ENCODE data around the gene SLC35G2. TPM values are rescaled to one million over a fixed set of nuclear protein-coding genes. Genes with fewer than 3 reads are reported as not detected.
A peak's percentile ranks its signal among the peaks of the same experiment; 100 is the strongest.

The SLC35G2 gene
- total RNA-seq, 4 donors from 2014 or later = 9.1 to 13.2 (median 11.8) TPM

DNA sequence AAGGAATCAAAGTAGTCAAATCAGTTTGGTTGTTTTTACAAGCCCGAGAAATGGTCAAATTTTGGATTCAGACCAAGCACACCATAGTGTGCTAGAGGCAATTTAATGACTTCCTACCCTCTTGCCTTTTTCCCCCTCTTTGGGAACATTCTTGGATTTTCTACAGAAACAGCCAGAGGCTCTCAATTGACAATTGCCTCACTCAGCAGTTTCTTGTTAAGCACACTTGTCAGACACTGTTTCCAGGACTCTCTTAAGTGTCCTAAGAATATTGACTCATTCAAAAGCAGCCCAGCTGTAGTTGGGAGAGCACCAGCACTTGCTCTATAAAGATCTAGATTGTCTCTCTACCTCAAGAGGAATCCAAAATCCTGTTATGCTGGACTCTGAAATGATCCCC is 1.5 kb upstream of the SLC35G2 start:
- no peak for TF ChIP-seq POLR2A (IDR thresholded peaks at IDR 0.05)
- TF ChIP-seq, protein P1, sequence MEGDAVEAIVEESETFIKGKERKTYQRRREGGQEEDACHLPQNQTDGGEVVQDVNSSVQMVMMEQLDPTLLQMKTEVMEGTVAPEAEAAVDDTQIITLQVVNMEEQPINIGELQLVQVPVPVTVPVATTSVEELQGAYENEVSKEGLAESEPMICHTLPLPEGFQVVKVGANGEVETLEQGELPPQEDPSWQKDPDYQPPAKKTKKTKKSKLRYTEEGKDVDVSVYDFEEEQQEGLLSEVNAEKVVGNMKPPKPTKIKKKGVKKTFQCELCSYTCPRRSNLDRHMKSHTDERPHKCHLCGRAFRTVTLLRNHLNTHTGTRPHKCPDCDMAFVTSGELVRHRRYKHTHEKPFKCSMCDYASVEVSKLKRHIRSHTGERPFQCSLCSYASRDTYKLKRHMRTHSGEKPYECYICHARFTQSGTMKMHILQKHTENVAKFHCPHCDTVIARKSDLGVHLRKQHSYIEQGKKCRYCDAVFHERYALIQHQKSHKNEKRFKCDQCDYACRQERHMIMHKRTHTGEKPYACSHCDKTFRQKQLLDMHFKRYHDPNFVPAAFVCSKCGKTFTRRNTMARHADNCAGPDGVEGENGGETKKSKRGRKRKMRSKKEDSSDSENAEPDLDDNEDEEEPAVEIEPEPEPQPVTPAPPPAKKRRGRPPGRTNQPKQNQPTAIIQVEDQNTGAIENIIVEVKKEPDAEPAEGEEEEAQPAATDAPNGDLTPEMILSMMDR (IDR thresholded peaks at IDR 0.05) = no peak
- intact Hi-C loops (cut with DNase I; ENCODE audit: low total_unique reads) = no loop called here
- no peak overlapping the region for H3K27ac ChIP-seq
- H3K36me3 ChIP-seq = no peaks in the 10 kb centered on the region
- H3K27me3 ChIP-seq = no peaks in the 10 kb centered on the region
- H3K4me3 ChIP-seq = no peak overlapping the region
- DNase-seq = no peak
- H3K9me3 ChIP-seq = no peaks in the 10 kb centered on the region
- H3K4me1 ChIP-seq = no peaks in the 10 kb centered on the region

DNA sequence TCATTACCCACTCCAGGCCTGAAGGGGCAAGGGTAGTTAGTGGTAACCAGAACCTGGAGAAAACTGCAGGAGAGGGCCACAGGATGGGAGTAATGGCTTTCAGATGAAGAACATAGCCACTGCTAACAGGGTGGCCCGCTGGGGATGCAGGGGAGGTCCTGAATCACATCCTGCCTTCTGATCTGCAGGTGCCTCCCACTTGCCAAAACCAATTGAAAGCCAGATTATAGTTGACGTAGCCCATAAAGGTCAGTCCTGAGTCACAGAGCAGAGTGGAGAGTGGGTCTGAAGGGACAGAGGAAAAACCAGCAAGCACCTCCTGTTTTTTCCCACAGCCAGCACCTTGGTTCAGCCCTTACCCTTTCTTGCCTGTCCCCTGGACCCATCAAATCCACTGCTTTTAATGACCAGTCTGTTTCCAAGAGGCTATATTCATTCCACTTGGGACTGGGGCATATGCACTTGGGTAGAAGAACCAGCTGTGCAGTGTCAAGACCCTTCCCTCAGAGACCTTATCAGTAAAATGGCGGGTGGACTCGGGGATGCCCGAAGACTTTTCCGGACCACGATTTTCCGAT is 646 bp upstream of the SLC35G2 start:
- no peaks in the 10 kb centered on the region for H3K4me1 ChIP-seq
- peak overlapping the region; percentile 74 to 77 for H3K27ac ChIP-seq
- peak overlapping the region; percentile 44 to 61 for H3K4me3 ChIP-seq
- peak; percentile 26 to 57 for DNase-seq
- TF ChIP-seq, protein P1 (IDR thresholded peaks at IDR 0.05) = no peak
- TF ChIP-seq POLR2A (IDR thresholded peaks at IDR 0.05) = peak; percentile 20 to 57
- H3K27me3 ChIP-seq = no peaks in the 10 kb centered on the region
- intact Hi-C loops (cut with DNase I; ENCODE audit: low total_unique reads) = no loop called here
- no peaks in the 10 kb centered on the region for H3K36me3 ChIP-seq
- H3K9me3 ChIP-seq = no peaks in the 10 kb centered on the region

DNA sequence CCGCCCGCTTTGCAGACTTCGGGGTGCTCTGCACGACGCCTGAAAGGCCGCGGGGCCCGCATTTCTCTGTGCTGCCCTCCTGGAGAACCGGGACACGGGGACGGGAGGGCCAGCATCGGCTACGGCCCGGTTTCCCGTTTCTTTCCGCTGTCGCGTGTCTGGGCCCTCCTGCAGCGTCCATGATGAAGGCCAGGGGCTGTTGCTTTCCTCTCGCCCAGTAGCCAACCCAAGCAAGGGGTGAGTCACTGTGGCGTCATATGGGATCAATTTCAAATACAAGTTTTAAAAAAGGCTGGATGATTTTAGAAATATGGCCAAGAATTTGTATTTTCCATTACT is 435 bp downstream of the SLC35G2 start:
- intact Hi-C loops (cut with DNase I; ENCODE audit: low total_unique reads) = no loop called here
- Histone ChIP-seq H3K27ac (peak overlapping the region; percentile 74 to 77), H3K9me3 (no peaks in the 10 kb centered on the region), H3K4me3 (peak overlapping the region; percentile 44 to 61), H3K4me1 (no peaks in the 10 kb centered on the region), H3K27me3 (no peaks in the 10 kb centered on the region), H3K36me3 (no peaks in the 10 kb centered on the region)
- no peak for TF ChIP-seq POLR2A (IDR thresholded peaks at IDR 0.05)
- TF ChIP-seq, protein P1 (IDR thresholded peaks at IDR 0.05) = no peak
- DNase-seq = peak; percentile 18 to 22

DNA sequence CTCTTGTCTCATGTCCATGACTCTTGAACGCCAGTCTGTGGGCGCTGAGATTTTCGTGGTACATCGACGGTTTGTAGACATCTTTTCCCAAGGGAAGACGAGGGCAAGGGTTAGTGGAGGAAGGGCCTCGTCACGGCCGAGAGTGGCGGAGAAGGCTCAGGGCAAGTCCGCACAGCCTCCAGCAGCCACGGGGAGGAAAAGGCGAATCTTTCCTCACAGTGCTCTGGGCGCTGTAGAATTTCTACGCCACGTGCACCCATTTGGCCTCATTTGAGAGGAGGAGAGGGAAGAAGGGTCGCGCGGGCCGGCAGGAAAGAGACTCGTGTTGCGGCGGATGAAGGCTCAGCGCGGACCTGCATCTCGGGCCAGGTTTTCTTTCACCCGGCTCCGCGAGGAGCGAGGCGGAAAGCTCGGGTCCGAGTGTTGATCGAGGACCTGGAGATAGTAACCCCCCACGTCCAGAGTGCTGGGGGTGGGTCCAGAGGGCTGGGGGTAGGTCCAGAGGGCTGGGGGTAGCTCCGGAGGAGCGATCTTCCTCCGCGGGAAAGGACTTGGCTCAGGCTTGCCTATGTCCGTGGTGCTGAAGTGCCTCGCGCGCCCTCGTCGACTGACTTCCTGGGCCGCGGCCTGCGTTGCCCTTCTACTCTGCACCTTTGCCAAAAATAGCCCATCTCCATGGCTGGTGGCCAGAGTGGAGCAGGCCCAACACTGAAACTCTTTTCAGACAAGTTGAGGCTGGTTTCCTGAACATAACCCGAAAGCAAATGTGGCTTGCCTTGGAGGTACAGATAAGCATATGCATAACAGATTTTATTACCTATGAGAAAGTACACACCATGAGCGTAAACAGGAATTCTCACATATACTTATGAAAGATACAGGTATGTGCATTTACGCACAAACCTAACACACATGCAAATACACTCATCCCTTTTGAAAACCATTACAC is 1.1 kb downstream of the SLC35G2 start:
- peak overlapping the region; percentile 74 to 77 for H3K27ac ChIP-seq
- H3K4me3 ChIP-seq = peak overlapping the region; percentile 44 to 61
- DNase-seq = peak; percentile 30 to 35
- no peaks in the 10 kb centered on the region for H3K9me3 ChIP-seq
- H3K27me3 ChIP-seq = no peaks in the 10 kb centered on the region
- no peaks in the 10 kb centered on the region for H3K4me1 ChIP-seq
- TF ChIP-seq POLR2A (IDR thresholded peaks at IDR 0.05) = no peak
- TF ChIP-seq, protein P1 (IDR thresholded peaks at IDR 0.05) = no peak
- H3K36me3 ChIP-seq = no peaks in the 10 kb centered on the region
- intact Hi-C loops (cut with DNase I; ENCODE audit: low total_unique reads) = no loop called here

DNA sequence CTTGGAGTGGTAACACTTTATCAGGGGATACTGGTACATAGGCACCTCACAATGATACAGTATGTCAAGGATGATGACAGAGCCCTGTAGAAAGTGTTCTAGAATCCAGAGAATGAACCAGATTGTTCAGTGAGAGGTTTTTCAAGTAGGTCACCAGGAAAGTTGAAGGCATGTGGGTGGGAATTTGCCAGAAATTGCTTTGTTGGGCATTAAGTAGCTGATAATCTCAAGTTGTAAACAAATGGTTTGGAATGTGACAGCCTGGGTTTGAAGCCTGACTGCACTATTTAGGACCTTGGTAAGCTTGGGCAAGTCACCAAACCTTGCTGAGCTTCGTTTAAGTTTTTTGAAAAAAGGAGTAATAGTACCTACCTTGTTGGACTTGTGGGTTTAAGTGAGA is 12.5 kb downstream of the SLC35G2 start:
- no peak for DNase-seq
- no peaks in the 10 kb centered on the region for H3K9me3 ChIP-seq
- no peak overlapping the region for H3K4me3 ChIP-seq
- TF ChIP-seq, protein P1 (IDR thresholded peaks at IDR 0.05) = no peak
- TF ChIP-seq POLR2A (IDR thresholded peaks at IDR 0.05) = no peak
- no peaks in the 10 kb centered on the region for H3K27me3 ChIP-seq
- H3K36me3 ChIP-seq = no peaks in the 10 kb centered on the region
- intact Hi-C loops (cut with DNase I; ENCODE audit: low total_unique reads) = no loop called here
- no peak overlapping the region for H3K27ac ChIP-seq
- no peaks in the 10 kb centered on the region for H3K4me1 ChIP-seq
